H1 (cell line): ENCODE measurements around the gene HLA-C. TPM values are rescaled to one million over a fixed set of nuclear protein-coding genes. Genes with fewer than 3 reads are reported as not detected.

ENCODE experiments used
- CTCF ChIA-PET: fragments of 300-600 bp; sonication (Branson Sonifier 250); formaldehyde crosslinking; loops from one replicate; lab custom pipeline; 2021; ENCODE audit not compliant: partially characterized antibody; lab: Charles Lee
- POLR2A ChIA-PET: fragments of 300-600 bp; sonication (Branson Sonifier 250); formaldehyde crosslinking; loops from one replicate; lab custom pipeline; 2021; ENCODE audit warnings: inconsistent platforms; ENCODE audit not compliant: partially characterized antibody; lab: Charles Lee
- DNase-seq, 2 experiments: peaks; one replicate each; pipeline versions ENCODE4 v3.0.0 to v3.0.0-alpha.2; 2010 to 2022; ENCODE audit warnings: low spot score in 2 of 2, low read depth in 1 of 2, mixed read lengths in 1 of 2
- FAIRE-seq: peaks from 2 replicates; lab custom pipeline; 2011; peaks lifted over from hg19 to GRCh38; lab: Jason Lieb, UNC
- H2AFZ ChIP-seq: 2 replicates; pipeline ENCODE4 v1.8.1; 2012; ENCODE audit warnings: low read length, inconsistent platforms
- H2AK5ac ChIP-seq: 2 replicates; pipeline ENCODE4 v1.6.1; 2013; ENCODE audit warnings: low read depth, low read length
- H2BK120ac ChIP-seq: replicated peaks from 2 replicates; pipeline ENCODE3; 2013; ENCODE audit warnings: low read depth, low read length, inconsistent platforms
- H2BK12ac ChIP-seq: 2 replicates; pipeline ENCODE4 v1.6.1; 2013; ENCODE audit warnings: low read depth, low read length
- H2BK15ac ChIP-seq: 2 replicates; pipeline ENCODE4 v1.6.1; 2013; ENCODE audit warnings: low read length
- H2BK20ac ChIP-seq: 2 replicates; pipeline ENCODE4 v1.6.1; 2013; ENCODE audit warnings: low read length
- H2BK5ac ChIP-seq: 2 replicates; pipeline ENCODE4 v1.6.1; 2013; ENCODE audit warnings: low read depth, low read length
- H3K14ac ChIP-seq: 2 replicates; pipeline ENCODE4 v1.6.1; 2013; ENCODE audit warnings: inconsistent platforms; ENCODE audit not compliant: insufficient read length
- H3K18ac ChIP-seq: 2 replicates; pipeline ENCODE4 v1.6.1; 2013; ENCODE audit warnings: low read length; ENCODE audit errors: extremely low read depth
- H3K23ac ChIP-seq: 2 replicates; pipeline ENCODE4 v1.6.1; 2013; ENCODE audit warnings: inconsistent platforms; ENCODE audit not compliant: insufficient read length
- H3K23me2 ChIP-seq: 2 replicates; pipeline ENCODE4 v1.6.1; 2013; ENCODE audit warnings: low read depth, low read length
- H3K27ac ChIP-seq: 2 replicates; pipeline ENCODE4 v1.6.1; 2011; ENCODE audit warnings: low read depth, low read length, inconsistent platforms
- H3K27me3 ChIP-seq, 4 experiments: replicated peaks in 1 of 4; 1 replicate in 1 of 4; 2 replicates in 3 of 4; pipeline versions ENCODE4 v1.6.1 to v1.8.1; 2011 to 2013; ENCODE audit warnings: low read length in 3 of 4, mild to moderate bottlenecking in 3 of 4, inconsistent platforms in 2 of 4, mixed read lengths in 2 of 4, moderate library complexity in 1 of 4; ENCODE audit not compliant: control insufficient read depth in 3 of 4, insufficient read depth in 3 of 4; ENCODE audit errors: extremely low read depth in 1 of 4
- H3K36me3 ChIP-seq, 4 experiments: 2 replicates each; pipeline versions ENCODE4 v1.6.1 to v1.8.1; 2011 to 2013; ENCODE audit warnings: mild to moderate bottlenecking in 4 of 4, low read length in 3 of 4, moderate library complexity in 2 of 4, control low read depth in 1 of 4, inconsistent platforms in 1 of 4; ENCODE audit not compliant: insufficient read depth in 4 of 4, control insufficient read depth in 2 of 4
- H3K4ac ChIP-seq: replicated peaks from 2 replicates; pipeline ENCODE3; 2013; ENCODE audit warnings: low read length, low read depth, mixed read lengths, inconsistent platforms; ENCODE audit not compliant: insufficient read length
- H3K4me1 ChIP-seq, 4 experiments: replicated peaks in 1 of 4; 1 replicate in 1 of 4; 2 replicates in 3 of 4; pipeline versions ENCODE4 v1.6.1 to v1.8.1; 2011 to 2013; ENCODE audit warnings: low read length in 3 of 4, inconsistent platforms in 2 of 4, mixed read lengths in 1 of 4; ENCODE audit not compliant: insufficient read depth in 4 of 4, control insufficient read depth in 3 of 4
- H3K4me2 ChIP-seq, 2 experiments: 2 replicates each; pipeline versions ENCODE4 v1.6.1 to v1.8.1; 2011 to 2013; ENCODE audit warnings: low read depth in 2 of 2, low read length in 2 of 2, control low read depth in 1 of 2, inconsistent platforms in 1 of 2, mild to moderate bottlenecking in 1 of 2; ENCODE audit not compliant: insufficient read depth in 1 of 2
- H3K4me3 ChIP-seq, 4 experiments: fragments of 200-600, 300-600 bp in 1 of 4; sonication (generic), shearing (Covaris generic), sonication (Bioruptor Twin) in 1 of 4; 2 replicates each; pipeline versions ENCODE4 v1.5.1 to v1.8.1; 2011 to 2016; ENCODE audit warnings: low read length in 4 of 4, low read depth in 3 of 4, control low read depth in 2 of 4, inconsistent platforms in 2 of 4, mild to moderate bottlenecking in 2 of 4, mixed read lengths in 1 of 4, moderate library complexity in 1 of 4; ENCODE audit not compliant: insufficient read depth in 2 of 4; ENCODE audit errors: extremely low read depth in 1 of 4
- H3K56ac ChIP-seq: replicated peaks from 2 replicates; pipeline ENCODE3; 2013; ENCODE audit warnings: low read depth, mild to moderate bottlenecking, mixed read lengths, low read length, inconsistent platforms; ENCODE audit not compliant: insufficient read length
- H3K79me1 ChIP-seq: 2 replicates; pipeline ENCODE4 v1.6.1; 2013; ENCODE audit warnings: low read depth, low read length, control low read depth
- H3K79me2 ChIP-seq, 2 experiments: 2 replicates each; pipeline versions ENCODE4 v1.6.1 to v1.8.1; 2012 to 2013; ENCODE audit warnings: low read length in 2 of 2, mild to moderate bottlenecking in 2 of 2, inconsistent platforms in 1 of 2; ENCODE audit not compliant: insufficient read depth in 2 of 2, control insufficient read depth in 1 of 2
- H3K9ac ChIP-seq, 4 experiments: replicated peaks in 1 of 4; 1 replicate in 1 of 4; 2 replicates in 3 of 4; pipeline versions ENCODE4 v1.6.1 to v1.8.1; 2011 to 2013; ENCODE audit warnings: low read depth in 3 of 4, low read length in 3 of 4, control low read depth in 2 of 4, mild to moderate bottlenecking in 2 of 4, moderate library complexity in 2 of 4, inconsistent platforms in 1 of 4; ENCODE audit errors: extremely low read depth in 1 of 4
- H3K9me3 ChIP-seq, 2 experiments: 2 replicates each; pipeline versions ENCODE4 v1.6.1 to v1.8.1; 2012 to 2013; ENCODE audit warnings: mild to moderate bottlenecking in 2 of 2, moderate library complexity in 2 of 2, control low read depth in 1 of 2, inconsistent platforms in 1 of 2, low read depth in 1 of 2, low read length in 1 of 2, mixed read lengths in 1 of 2; ENCODE audit not compliant: insufficient read depth in 2 of 2
- H4K20me1 ChIP-seq, 2 experiments: replicated peaks in 1 of 2; 2 replicates each; pipeline versions ENCODE3 to v1.8.1; 2011 to 2013; ENCODE audit warnings: inconsistent platforms in 2 of 2, low read length in 2 of 2, mild to moderate bottlenecking in 1 of 2; ENCODE audit not compliant: insufficient read depth in 2 of 2, control insufficient read depth in 1 of 2
- H4K5ac ChIP-seq: 2 replicates; pipeline ENCODE4 v1.6.1; 2013; ENCODE audit warnings: low read length, low read depth, mixed read lengths, inconsistent platforms; ENCODE audit not compliant: insufficient read length
- H4K8ac ChIP-seq: 2 replicates; pipeline ENCODE4 v1.8.0; 2013; ENCODE audit warnings: mild to moderate bottlenecking, moderate library complexity, low read length, inconsistent platforms; ENCODE audit not compliant: insufficient read depth; ENCODE audit errors: extremely low read depth
- H4K91ac ChIP-seq: replicated peaks from 2 replicates; pipeline ENCODE3; 2013; ENCODE audit warnings: low read length, mixed read lengths, inconsistent platforms; ENCODE audit not compliant: insufficient read length
- CHD1 ChIP-seq: IDR thresholded peaks from 2 replicates; pipeline ENCODE4 v1.6.1; 2012; ENCODE audit warnings: low read depth, low read length, improper control_type of control experiment
- HDAC6 ChIP-seq: IDR thresholded peaks from one replicate; pipeline ENCODE4 v1.7.1; 2012; ENCODE audit warnings: low read depth, mild to moderate bottlenecking, inconsistent platforms, low read length, moderate library complexity
- JUN ChIP-seq: IDR thresholded peaks from 2 replicates; pipeline ENCODE4 v1.6.1; 2011; ENCODE audit warnings: low read depth, mild to moderate bottlenecking, improper control_type of control experiment, low read length
- JUND ChIP-seq: IDR thresholded peaks from 2 replicates; pipeline ENCODE4 v1.6.1; 2011; ENCODE audit warnings: mild to moderate bottlenecking, improper control_type of control experiment, low read length
- POLR2AphosphoS5 ChIP-seq: IDR thresholded peaks from 2 replicates; pipeline ENCODE4 v1.6.1; 2011; ENCODE audit warnings: low read depth, low read length
- POU5F1 ChIP-seq: IDR thresholded peaks from 2 replicates; pipeline ENCODE4 v1.6.1; 2011; ENCODE audit warnings: low read depth, mild to moderate bottlenecking, low read length, moderate library complexity
- TAF1 ChIP-seq: IDR thresholded peaks from 2 replicates; pipeline ENCODE4 v1.6.1; 2011; ENCODE audit warnings: mild to moderate bottlenecking, low read depth, low read length
- TBP ChIP-seq: IDR thresholded peaks from 2 replicates; pipeline ENCODE4 v1.6.1; 2011; ENCODE audit warnings: low read depth, low read length, improper control_type of control experiment
- TCF12 ChIP-seq: IDR thresholded peaks from 2 replicates; pipeline ENCODE4 v1.6.1; 2011; ENCODE audit warnings: low read depth, mild to moderate bottlenecking, low read length
- WGBS, 2 experiments: shearing (Covaris generic) in 1 of 2; methylation state at CpG; one replicate each; pipeline versions ENCODE4 v1.1.6 to v1.1.7; 2013 to 2015; ENCODE audit warnings: low lambda C conversion rate in 2 of 2, mixed read lengths in 2 of 2, inconsistent platforms in 1 of 2, low coverage in 1 of 2, missing lambda C conversion rate in 1 of 2; ENCODE audit not compliant: insufficient replicate concordance in 2 of 2, insufficient coverage in 1 of 2, insufficient read length in 1 of 2; ENCODE audit errors: extremely low coverage in 1 of 2, missing lambda C conversion rate in 1 of 2; 5-methylcytosine and 5-hydroxymethylcytosine counted together
- polyA plus RNA-seq, 7 experiments: library from polyadenylated mRNA; depleted of rRNA in 3 of 7; stranded (reverse) in 5 of 7; unstranded in 2 of 7; fragments of >200 nt in 5 of 7; fragments of 200-250 nt in 2 of 7; gene quantifications; 1 replicate in 5 of 7; 2 replicates in 1 of 7; 4 replicates in 1 of 7; pipeline versions ENCODE4 v1.2.1 to v1.2.3, GENCODE V29; 2011 to 2013; ENCODE audit warnings: missing spikeins in 2 of 7, mixed read lengths in 2 of 7
- total RNA-seq: library from RNA; stranded (reverse); fragmentation: NEBNext Ultra II Directional; extraction: Animal tissue kit (Norgen Biotek cat#: 25700); gene quantifications from 2 replicates; pipeline ENCODE4 v1.2.1, GENCODE V29; 2021

HLA-C gene
- total and polyA plus RNA-seq, 2 of the 8 experiments (the other 6 are each of a cell fraction or from before 2014, with no cell fraction given), result 245 to 360 TPM

DNA sequence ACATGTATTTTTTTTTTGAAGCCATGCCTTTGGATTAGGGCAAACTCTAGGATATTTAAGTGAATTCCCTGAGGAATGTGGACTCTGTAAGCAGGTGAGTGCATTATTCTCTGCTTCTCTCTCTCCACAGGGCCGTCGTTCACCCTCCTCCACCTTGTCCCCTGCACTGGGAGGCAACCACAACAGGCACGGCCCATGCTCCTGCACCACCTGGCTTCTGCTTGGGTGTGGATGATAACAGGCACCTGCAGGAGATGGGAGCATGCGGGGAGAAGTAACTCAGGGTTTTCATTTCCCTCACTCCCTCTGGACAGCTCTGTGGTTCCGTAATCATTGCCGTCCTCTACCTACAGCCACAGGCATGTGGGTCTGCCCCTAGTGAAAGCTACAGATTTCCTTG is 43.4 kb downstream of the HLA-C start:
- no peaks in the 10 kb centered on the region for H4K20me1 ChIP-seq
- no peak overlapping the region for H4K5ac ChIP-seq
- no peak overlapping the region for H4K8ac ChIP-seq
- H3K9me3 ChIP-seq, result no peaks in the 10 kb centered on the region
- no peaks in the 10 kb centered on the region for H3K36me3 ChIP-seq
- no peak overlapping the region for H3K56ac ChIP-seq
- no peaks in the 10 kb centered on the region for H3K27me3 ChIP-seq
- H4K91ac ChIP-seq, result no peak overlapping the region
- no peak overlapping the region for H2BK20ac ChIP-seq
- TF ChIP-seq TAF1 (no peak), HDAC6 (no peak), POU5F1 (no peak), TCF12 (no peak), JUN (no peak), JUND (no peak), TBP (no peak), POLR2AphosphoS5 (no peak), CHD1 (no peak)
- H3K23me2 ChIP-seq, result no peaks in the 10 kb centered on the region
- no peak overlapping the region for H2AK5ac ChIP-seq
- H3K79me2 ChIP-seq, result no peaks in the 10 kb centered on the region
- H3K18ac ChIP-seq, result no peak overlapping the region
- 82% methylated on average over 6 of the region's 6 CpGs; no CpG with 5 or more reads in 1 of the 2 experiments for WGBS, 2 experiments
- no peak overlapping the region for H2BK12ac ChIP-seq
- ChIA-PET CTCF (interaction anchor here (0.6 to 2.0 kb wide), 5 partner anchors 18 to 1186 kb away, joined by 3 to 5 read pairs (median 4); no protein-coding TSS in a partner anchor), POLR2A (interaction anchor here (0.7 kb wide), 1 partner anchor 12 kb away, joined by 3 read pairs; no protein-coding TSS in a partner anchor)
- no peak overlapping the region for H2AFZ ChIP-seq
- H3K27ac ChIP-seq, result no peak overlapping the region
- DNase-seq, result no peak
- no peaks in the 10 kb centered on the region for H3K79me1 ChIP-seq
- H3K23ac ChIP-seq, result no peak overlapping the region
- H3K9ac ChIP-seq, result no peak overlapping the region
- H2BK5ac ChIP-seq, result no peak overlapping the region
- no peak overlapping the region for H2BK120ac ChIP-seq
- H3K4me1 ChIP-seq, result no peaks in the 10 kb centered on the region
- no peak overlapping the region for H2BK15ac ChIP-seq
- H3K4me2 ChIP-seq, result no peak overlapping the region
- no peak overlapping the region for H3K14ac ChIP-seq
- FAIRE-seq, result no peak
- no peak overlapping the region for H3K4ac ChIP-seq
- no peak overlapping the region for H3K4me3 ChIP-seq
